DMS53 (cell line): ENCODE results near the gene KLRC1.
"Not testable (repeated sequence)": the region's sequence is repeated elsewhere in the genome, so short reads cannot be mapped to it uniquely, and the experiment has no call there.

Source experiments
- DNase-seq: peaks from one replicate; lab custom pipeline; 2025; lab: John Stamatoyannopoulos, UW

KLRC1 gene

GRCh38 chr12:10453156-10453555, at the start of gene KLRC1:
TSS of gene KLRC1 (minus strand) at chr12:10453377. CDS start at chr12:10451156, 2,221 bp downstream.
- no peak for DNase-seq

GRCh38 chr12:10501030-10501429, 47.9 kb upstream of the KLRC1 start:
- DNase-seq = peak; percentile 63

GRCh38 chr12:10498042-10498441, 44.9 kb upstream of the KLRC1 start:
- no peak for DNase-seq

GRCh38 chr12:10497602-10498001, 44.4 kb upstream of the KLRC1 start:
- no peak for DNase-seq

GRCh38 chr12:10491766-10492165, 38.6 kb upstream of the KLRC1 start:
- DNase-seq = no peak

GRCh38 chr12:10487328-10487727, 34.2 kb upstream of the KLRC1 start:
- not testable (repeated sequence) for DNase-seq

- not testable (repeated sequence) for DNase-seq
Measured at GRCh38 chr12:10481901-10482300, 28.7 kb upstream of the KLRC1 start.

- DNase-seq = not testable (repeated sequence)
Measured at GRCh38 chr12:10472808-10473207, 19.6 kb upstream of the KLRC1 start.

- no peak for DNase-seq
Measured at GRCh38 chr12:10469701-10470100, 16.5 kb upstream of the KLRC1 start.

GRCh38 chr12:10466311-10466710, 13.1 kb upstream of the KLRC1 start:
- DNase-seq = no peak

GRCh38 chr12:10457760-10458159, 4.6 kb upstream of the KLRC1 start:
- DNase-seq = peak; percentile 19

- no peak for DNase-seq
Measured at GRCh38 chr12:10456856-10457255, 3.7 kb upstream of the KLRC1 start.

- no peak for DNase-seq
Measured at GRCh38 chr12:10455766-10456165, 2.6 kb upstream of the KLRC1 start.

GRCh38 chr12:10454531-10454930, 1.4 kb upstream of the KLRC1 start:
- peak; percentile 34 for DNase-seq

- no peak for DNase-seq
Measured at GRCh38 chr12:10448236-10448635, 4.9 kb downstream of the KLRC1 start.

GRCh38 chr12:10446052-10446451, 7.1 kb downstream of the KLRC1 start:
- not testable (repeated sequence) for DNase-seq

- not testable (repeated sequence) for DNase-seq
Measured at GRCh38 chr12:10441144-10441543, 12.0 kb downstream of the KLRC1 start.

GRCh38 chr12:10439608-10440274, 13.4 kb downstream of the KLRC1 start:
- peak; percentile 96 for DNase-seq

- DNase-seq = not testable (repeated sequence)
Measured at GRCh38 chr12:10437601-10438000, 15.6 kb downstream of the KLRC1 start.

GRCh38 chr12:10435816-10436215, 17.4 kb downstream of the KLRC1 start, which contains the start of gene KLRC2:
TSS of gene KLRC2 (minus strand) at chr12:10436010. CDS start at chr12:10435986, 24 bp downstream.
- DNase-seq = peak; percentile 92

GRCh38 chr12:10430623-10431022, 22.6 kb downstream of the KLRC1 start:
- DNase-seq = not testable (repeated sequence)

- not testable (repeated sequence) for DNase-seq
Measured at GRCh38 chr12:10425938-10426337, 27.2 kb downstream of the KLRC1 start.

GRCh38 chr12:10424260-10424899, 28.8 kb downstream of the KLRC1 start:
- peak; percentile 79 for DNase-seq
